H1 (cell line): ENCODE data around the gene CACNG3.

Experiments
- ATF3 ChIP-seq: IDR thresholded peaks from 2 replicates; pipeline ENCODE4 v1.6.1; 2011; ENCODE audit warnings: low read depth, mild to moderate bottlenecking, low read length; ENCODE audit not compliant: insufficient read depth
- BCL11A ChIP-seq, 2 experiments: IDR thresholded peaks; one replicate each; pipeline ENCODE4 v1.6.1; 2011; ENCODE audit warnings: low read depth in 2 of 2, low read length in 2 of 2, mild to moderate bottlenecking in 2 of 2
- BRCA1 ChIP-seq: IDR thresholded peaks from 2 replicates; pipeline ENCODE4 v1.6.1; 2012; ENCODE audit warnings: low read depth, low read length, improper control_type of control experiment
- CBX8 ChIP-seq: fragments of 300-800, 300-1000 bp; sonication (generic); IDR thresholded peaks from 2 replicates; pipeline ENCODE4 v1.7.1; 2016; ENCODE audit warnings: low read depth, low read length, borderline replicate concordance
- CEBPB ChIP-seq: IDR thresholded peaks from 2 replicates; pipeline ENCODE4 v1.6.1; 2012; ENCODE audit warnings: low read depth, low read length
- CTCF ChIP-seq, 3 experiments: IDR thresholded peaks; 1 replicate in 2 of 3; 2 replicates in 1 of 3; pipeline versions ENCODE4 v1.5.1 to v1.6.1; 2011; ENCODE audit warnings: low read length in 3 of 3, mild to moderate bottlenecking in 3 of 3, inconsistent platforms in 2 of 3, low read depth in 1 of 3, moderate library complexity in 1 of 3; ENCODE audit not compliant: insufficient read depth in 1 of 3; ENCODE audit errors: control extremely low read depth in 1 of 3
- JUN ChIP-seq: IDR thresholded peaks from 2 replicates; pipeline ENCODE4 v1.6.1; 2011; ENCODE audit warnings: low read depth, mild to moderate bottlenecking, improper control_type of control experiment, low read length
- MAX ChIP-seq: IDR thresholded peaks from 2 replicates; pipeline ENCODE4 v1.6.1; 2012; ENCODE audit warnings: inconsistent platforms
- POLR2A ChIP-seq, 2 experiments: IDR thresholded peaks; 1 replicate in 1 of 2; 2 replicates in 1 of 2; pipeline ENCODE4 v1.6.1; 2011; ENCODE audit warnings: low read depth in 2 of 2, low read length in 2 of 2, mild to moderate bottlenecking in 2 of 2; ENCODE audit errors: control extremely low read depth in 1 of 2
- TCF12 ChIP-seq: IDR thresholded peaks from 2 replicates; pipeline ENCODE4 v1.6.1; 2011; ENCODE audit warnings: low read depth, mild to moderate bottlenecking, low read length
- YY1 ChIP-seq: IDR thresholded peaks from 2 replicates; pipeline ENCODE4 v1.6.1; 2011; ENCODE audit warnings: low read depth, mild to moderate bottlenecking, low read length

GRCh38 chr16:24409045-24409444, 152.9 kb downstream of the CACNG3 start:
- TF ChIP-seq CEBPB (no peak), POLR2A (IDR thresholded peaks at IDR 0.05; ENCODE audit: control extremely low read depth in 1 of 2, low read depth in 2 of 2, low read length in 2 of 2) (no peak), JUN (no peak), TCF12 (no peak), BRCA1 (no peak), YY1 (no peak), BCL11A (IDR thresholded peaks at IDR 0.05; ENCODE audit: low read depth in 2 of 2, low read length in 2 of 2) (no peak), CTCF (IDR thresholded peaks at IDR 0.05; ENCODE audit: control extremely low read depth in 1 of 3, insufficient read depth in 1 of 3, low read depth in 1 of 3, low read length in 3 of 3) (peak; percentile 50 to 67 (median 57)), MAX (no peak), CBX8 (no peak), ATF3 (no peak)
